ENCODE measurements around the gene METTL16. TPM values are rescaled to one million over a fixed set of nuclear protein-coding genes. Genes with fewer than 3 reads are reported as not detected.

Gene METTL16
- total and polyA plus RNA-seq, 4 donors = 4.1 to 8.9 (median 6.6) TPM

DNA sequence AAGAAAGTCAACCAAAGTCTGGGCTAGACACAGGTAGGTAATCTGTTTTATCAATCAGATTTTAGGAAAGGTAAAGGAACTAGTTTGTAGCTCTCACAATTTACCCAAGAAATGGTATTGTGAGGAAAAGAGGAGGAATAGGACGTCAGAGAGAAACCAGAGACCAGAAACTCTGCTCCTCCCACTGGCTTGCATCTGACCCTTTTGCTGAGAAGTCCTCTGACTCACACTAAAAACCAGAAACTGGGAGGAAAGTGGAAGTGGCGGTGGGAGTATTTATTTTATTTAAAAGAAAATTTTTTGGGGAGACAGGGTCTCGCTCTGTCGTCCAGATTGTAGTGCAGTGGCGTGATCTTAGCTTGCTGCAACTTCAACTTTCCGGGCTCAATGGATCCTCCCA is 72.9 kb downstream of the METTL16 start:
- WGBS = 94% methylated on average over 6 of the region's 6 CpGs
- Histone ChIP-seq H3K27ac (ENCODE audit: low read depth in 1 of 2, low read length in 2 of 2) (no peak overlapping the region), H3K36me3 (ENCODE audit: control insufficient read depth in 4 of 4, insufficient read depth in 3 of 4, low read depth in 1 of 4, low read length in 3 of 4) (peaks cover 6 to 31% (median 19%) of the 10 kb centered on the region in 4 donors), H3K4me1 (ENCODE audit: control insufficient read depth in 4 of 4, insufficient read depth in 4 of 4, low read length in 3 of 4) (no peaks in the 10 kb centered on the region), H3K27me3 (ENCODE audit: control insufficient read depth in 4 of 4, insufficient read depth in 4 of 4, low read length in 3 of 4) (no peaks in the 10 kb centered on the region), H3K4me3 (ENCODE audit: low read depth in 1 of 3, low read length in 3 of 3) (no peak overlapping the region), H3K9ac (ENCODE audit: low read depth in 1 of 2, low read length in 2 of 2) (no peak overlapping the region), H3K9me3 (ENCODE audit: control insufficient read depth in 4 of 4, low read length in 3 of 4) (no peaks in the 10 kb centered on the region)
- DNase-seq (ENCODE audit: low spot score) = no peak
- TF ChIP-seq GABPA (IDR thresholded peaks at IDR 0.05 in 1 of 2, conservative IDR thresholded peaks at IDR 0.05 in 1 of 2) = no peak
- TF ChIP-seq, protein P1, sequence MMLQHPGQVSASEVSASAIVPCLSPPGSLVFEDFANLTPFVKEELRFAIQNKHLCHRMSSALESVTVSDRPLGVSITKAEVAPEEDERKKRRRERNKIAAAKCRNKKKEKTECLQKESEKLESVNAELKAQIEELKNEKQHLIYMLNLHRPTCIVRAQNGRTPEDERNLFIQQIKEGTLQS (IDR thresholded peaks at IDR 0.05) = no peak
- TF ChIP-seq, protein P2, sequence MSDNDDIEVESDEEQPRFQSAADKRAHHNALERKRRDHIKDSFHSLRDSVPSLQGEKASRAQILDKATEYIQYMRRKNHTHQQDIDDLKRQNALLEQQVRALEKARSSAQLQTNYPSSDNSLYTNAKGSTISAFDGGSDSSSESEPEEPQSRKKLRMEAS (IDR thresholded peaks at IDR 0.05) = no peak
- no peak for TF ChIP-seq RAD21 (IDR thresholded peaks at IDR 0.05)
- no peak for TF ChIP-seq FOXA1 (IDR thresholded peaks at IDR 0.05)
- TF ChIP-seq NR2F2 (IDR thresholded peaks at IDR 0.05) = no peak
- TF ChIP-seq EGR1 (IDR thresholded peaks at IDR 0.05; ENCODE audit: low read depth in 2 of 2) = no peak
- TF ChIP-seq YY1 (IDR thresholded peaks at IDR 0.05) = no peak
- no peak for TF ChIP-seq JUND (IDR thresholded peaks at IDR 0.05)
- no peak for TF ChIP-seq HNF4A (conservative IDR thresholded peaks at IDR 0.05)
- TF ChIP-seq FOXA2 (IDR thresholded peaks at IDR 0.05) = no peak
- TF ChIP-seq TAF1 (conservative IDR thresholded peaks at IDR 0.05) = no peak
- TF ChIP-seq, protein P3, sequence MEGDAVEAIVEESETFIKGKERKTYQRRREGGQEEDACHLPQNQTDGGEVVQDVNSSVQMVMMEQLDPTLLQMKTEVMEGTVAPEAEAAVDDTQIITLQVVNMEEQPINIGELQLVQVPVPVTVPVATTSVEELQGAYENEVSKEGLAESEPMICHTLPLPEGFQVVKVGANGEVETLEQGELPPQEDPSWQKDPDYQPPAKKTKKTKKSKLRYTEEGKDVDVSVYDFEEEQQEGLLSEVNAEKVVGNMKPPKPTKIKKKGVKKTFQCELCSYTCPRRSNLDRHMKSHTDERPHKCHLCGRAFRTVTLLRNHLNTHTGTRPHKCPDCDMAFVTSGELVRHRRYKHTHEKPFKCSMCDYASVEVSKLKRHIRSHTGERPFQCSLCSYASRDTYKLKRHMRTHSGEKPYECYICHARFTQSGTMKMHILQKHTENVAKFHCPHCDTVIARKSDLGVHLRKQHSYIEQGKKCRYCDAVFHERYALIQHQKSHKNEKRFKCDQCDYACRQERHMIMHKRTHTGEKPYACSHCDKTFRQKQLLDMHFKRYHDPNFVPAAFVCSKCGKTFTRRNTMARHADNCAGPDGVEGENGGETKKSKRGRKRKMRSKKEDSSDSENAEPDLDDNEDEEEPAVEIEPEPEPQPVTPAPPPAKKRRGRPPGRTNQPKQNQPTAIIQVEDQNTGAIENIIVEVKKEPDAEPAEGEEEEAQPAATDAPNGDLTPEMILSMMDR (IDR thresholded peaks at IDR 0.05; ENCODE audit: low read depth, low read length, missing input control) = no peak
- TF ChIP-seq SP1 (IDR thresholded peaks at IDR 0.05) = no peak
- TF ChIP-seq, protein P4, sequence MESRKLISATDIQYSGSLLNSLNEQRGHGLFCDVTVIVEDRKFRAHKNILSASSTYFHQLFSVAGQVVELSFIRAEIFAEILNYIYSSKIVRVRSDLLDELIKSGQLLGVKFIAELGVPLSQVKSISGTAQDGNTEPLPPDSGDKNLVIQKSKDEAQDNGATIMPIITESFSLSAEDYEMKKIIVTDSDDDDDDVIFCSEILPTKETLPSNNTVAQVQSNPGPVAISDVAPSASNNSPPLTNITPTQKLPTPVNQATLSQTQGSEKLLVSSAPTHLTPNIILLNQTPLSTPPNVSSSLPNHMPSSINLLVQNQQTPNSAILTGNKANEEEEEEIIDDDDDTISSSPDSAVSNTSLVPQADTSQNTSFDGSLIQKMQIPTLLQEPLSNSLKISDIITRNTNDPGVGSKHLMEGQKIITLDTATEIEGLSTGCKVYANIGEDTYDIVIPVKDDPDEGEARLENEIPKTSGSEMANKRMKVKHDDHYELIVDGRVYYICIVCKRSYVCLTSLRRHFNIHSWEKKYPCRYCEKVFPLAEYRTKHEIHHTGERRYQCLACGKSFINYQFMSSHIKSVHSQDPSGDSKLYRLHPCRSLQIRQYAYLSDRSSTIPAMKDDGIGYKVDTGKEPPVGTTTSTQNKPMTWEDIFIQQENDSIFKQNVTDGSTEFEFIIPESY (IDR thresholded peaks at IDR 0.05) = no peak
- TF ChIP-seq HNF4G (IDR thresholded peaks at IDR 0.05) = no peak
- TF ChIP-seq, protein P5, sequence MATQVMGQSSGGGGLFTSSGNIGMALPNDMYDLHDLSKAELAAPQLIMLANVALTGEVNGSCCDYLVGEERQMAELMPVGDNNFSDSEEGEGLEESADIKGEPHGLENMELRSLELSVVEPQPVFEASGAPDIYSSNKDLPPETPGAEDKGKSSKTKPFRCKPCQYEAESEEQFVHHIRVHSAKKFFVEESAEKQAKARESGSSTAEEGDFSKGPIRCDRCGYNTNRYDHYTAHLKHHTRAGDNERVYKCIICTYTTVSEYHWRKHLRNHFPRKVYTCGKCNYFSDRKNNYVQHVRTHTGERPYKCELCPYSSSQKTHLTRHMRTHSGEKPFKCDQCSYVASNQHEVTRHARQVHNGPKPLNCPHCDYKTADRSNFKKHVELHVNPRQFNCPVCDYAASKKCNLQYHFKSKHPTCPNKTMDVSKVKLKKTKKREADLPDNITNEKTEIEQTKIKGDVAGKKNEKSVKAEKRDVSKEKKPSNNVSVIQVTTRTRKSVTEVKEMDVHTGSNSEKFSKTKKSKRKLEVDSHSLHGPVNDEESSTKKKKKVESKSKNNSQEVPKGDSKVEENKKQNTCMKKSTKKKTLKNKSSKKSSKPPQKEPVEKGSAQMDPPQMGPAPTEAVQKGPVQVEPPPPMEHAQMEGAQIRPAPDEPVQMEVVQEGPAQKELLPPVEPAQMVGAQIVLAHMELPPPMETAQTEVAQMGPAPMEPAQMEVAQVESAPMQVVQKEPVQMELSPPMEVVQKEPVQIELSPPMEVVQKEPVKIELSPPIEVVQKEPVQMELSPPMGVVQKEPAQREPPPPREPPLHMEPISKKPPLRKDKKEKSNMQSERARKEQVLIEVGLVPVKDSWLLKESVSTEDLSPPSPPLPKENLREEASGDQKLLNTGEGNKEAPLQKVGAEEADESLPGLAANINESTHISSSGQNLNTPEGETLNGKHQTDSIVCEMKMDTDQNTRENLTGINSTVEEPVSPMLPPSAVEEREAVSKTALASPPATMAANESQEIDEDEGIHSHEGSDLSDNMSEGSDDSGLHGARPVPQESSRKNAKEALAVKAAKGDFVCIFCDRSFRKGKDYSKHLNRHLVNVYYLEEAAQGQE (IDR thresholded peaks at IDR 0.05) = no peak
